ENCODE results near the gene SLC9A5.

SLC9A5 gene

GRCh38 chr16:67248401-67249177, at the start of gene SLC9A5:
Gene SLC9A5 (plus strand): TSS chr16:67248979. CDS start chr16:67249015, 36 bp downstream.
- DNase-seq: no peak

- DNase-seq: no peak
Measured at GRCh38 chr16:67199011-67199807, 49.6 kb upstream of the SLC9A5 start, which contains the start of gene ELMO3. Gene ELMO3 (plus strand): TSS chr16:67199131. CDS start chr16:67199327, 196 bp downstream.

GRCh38 chr16:67199808-67200198, 49.0 kb upstream of the SLC9A5 start:
- no peak for DNase-seq

GRCh38 chr16:67200491-67200890, 48.3 kb upstream of the SLC9A5 start:
- DNase-seq: no peak

GRCh38 chr16:67201411-67202345, 47.1 kb upstream of the SLC9A5 start:
- DNase-seq: no peak

GRCh38 chr16:67202426-67202825, 46.4 kb upstream of the SLC9A5 start:
- no peak for DNase-seq

DNA sequence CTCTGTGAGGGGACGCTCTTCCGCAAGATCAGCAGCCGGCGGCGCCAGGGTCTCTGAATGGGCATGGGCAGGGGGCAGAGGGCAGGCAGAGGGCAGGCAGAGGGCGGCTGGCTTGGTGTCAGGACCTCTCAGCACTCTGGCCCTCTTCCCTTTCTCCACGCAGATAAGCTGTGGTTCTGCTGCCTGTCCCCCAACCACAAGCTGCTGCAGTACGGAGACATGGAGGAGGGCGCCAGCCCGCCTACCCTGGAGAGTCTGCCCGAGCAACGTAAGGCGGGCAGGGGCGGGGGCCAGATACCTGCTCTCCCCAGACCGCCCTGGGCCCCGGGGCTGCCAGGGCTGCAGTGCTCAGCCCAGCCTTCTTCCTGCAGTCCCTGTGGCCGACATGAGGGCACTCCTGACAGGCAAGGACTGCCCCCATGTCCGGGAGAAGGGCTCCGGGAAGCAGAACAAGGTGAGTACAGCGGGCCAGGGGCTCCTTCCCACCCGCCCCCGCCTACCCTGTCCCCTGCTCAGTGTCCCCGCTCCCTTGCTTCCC, 45.8 kb upstream of the SLC9A5 start:
- no peak for DNase-seq

GRCh38 chr16:67204076-67204475, 44.7 kb upstream of the SLC9A5 start:
- DNase-seq: no peak

DNA sequence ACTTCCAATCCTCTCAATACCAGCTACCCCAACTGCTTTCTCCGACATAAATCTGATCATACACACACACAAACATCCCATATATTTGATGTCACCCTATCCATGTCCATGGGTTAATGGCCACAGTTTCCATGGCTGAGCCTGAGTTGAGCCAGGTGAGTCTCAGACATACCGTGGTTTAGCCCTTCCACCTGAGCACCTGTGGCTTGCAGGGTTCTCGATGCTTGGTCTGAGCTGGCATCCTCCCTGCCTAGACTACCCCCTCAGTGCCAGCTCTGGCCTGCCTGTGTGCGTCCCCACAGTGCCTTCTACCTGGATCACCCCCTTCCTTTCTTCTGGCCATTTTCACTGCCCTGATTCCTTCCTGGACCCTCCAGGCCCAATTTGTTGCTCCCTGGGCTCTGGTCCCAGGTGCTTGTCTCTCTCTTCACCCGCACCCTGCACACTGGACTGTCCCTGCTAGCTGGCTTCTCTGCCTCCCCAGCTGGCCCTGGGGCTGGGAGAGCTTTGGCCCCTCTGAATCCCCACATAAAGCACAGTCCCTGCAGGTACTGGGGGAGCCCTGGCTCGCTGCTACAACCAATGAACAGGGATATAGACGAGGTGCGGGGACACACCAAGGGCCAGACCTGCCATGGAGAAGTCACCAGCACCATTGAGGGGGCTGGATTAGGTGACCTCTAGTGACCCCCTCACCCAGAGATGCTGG, 42.5 kb upstream of the SLC9A5 start:
- DNase-seq: no peak

DNA sequence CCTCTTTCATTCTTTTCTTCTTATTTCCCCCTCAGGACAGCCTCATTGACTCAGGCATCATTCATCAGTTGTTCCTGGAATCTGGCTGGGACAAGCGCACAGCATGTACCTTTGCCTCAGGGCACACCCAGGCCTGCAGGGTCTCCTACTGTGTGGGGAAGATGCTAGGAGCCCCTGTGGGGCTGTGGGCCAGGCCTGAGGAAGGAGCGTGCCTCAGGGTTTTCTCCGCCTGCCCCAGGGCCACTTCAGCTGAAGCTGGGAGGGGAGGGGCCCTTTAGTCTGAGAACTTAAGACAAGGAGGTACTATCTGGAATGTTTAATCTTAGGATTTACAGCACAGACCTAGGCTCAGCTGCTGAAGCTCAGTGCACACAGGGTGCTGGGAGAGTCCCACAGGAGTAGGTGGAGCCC, 41.9 kb upstream of the SLC9A5 start:
- no peak for DNase-seq

- DNase-seq: no peak
Measured at GRCh38 chr16:67207249-67208091, 41.3 kb upstream of the SLC9A5 start.

DNA sequence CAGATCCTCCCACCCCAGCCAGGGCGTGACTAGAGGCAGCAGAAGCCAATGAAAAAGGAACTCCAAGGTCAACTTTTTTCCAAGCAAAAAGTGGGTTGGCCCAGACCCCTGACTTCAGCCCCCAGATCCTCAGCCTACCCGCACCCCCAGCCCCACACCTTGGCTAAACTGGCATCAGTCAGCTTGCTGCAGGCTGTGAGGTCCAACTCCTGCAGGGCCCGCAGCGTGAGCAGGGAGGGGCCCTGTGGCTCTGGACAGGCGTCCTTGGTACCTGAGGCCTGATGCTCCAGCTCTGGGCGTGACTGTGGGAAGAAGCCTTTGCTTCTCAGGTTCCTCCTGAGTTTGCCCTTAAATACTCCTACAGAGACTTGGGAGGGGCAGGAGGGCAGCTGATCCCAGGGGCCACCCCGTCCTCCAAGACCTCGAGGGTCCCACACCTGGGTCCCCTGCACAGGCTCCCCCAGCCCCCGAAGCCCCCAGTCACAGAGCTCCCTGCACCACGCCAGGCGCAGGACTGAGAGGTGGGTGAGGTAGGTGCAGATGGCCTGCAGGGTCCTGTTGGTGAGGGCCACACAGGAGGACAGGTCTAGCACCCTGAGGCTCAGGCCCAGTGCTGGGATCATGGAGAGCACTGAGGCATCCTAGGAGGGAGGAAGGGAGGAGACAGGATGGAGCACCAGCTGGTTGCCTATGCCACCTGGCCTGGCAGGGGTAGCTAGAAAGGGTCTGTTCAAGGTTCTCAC, 40.5 kb upstream of the SLC9A5 start:
- DNase-seq: no peak

DNA sequence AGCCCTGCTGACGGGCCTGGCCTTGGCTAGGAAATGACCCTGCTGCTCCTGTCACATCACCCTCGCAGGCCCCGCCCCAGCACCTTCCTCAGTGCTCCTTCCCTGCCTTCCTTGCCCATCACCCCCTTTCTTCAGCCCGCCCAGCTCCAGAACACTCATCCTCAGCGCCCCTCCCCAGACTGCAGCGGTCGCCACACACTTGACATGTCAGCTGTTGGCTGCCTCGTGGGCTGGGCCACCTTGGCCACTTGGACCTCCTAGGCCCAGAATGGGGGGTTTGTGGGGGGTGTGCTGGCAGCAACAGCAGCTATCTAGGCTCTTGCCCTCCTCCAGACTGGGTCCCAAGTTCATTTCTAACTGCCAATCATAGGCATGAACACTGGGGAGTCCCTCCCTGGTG, 39.2 kb upstream of the SLC9A5 start:
- no peak for DNase-seq

GRCh38 chr16:67210069-67210937, 38.5 kb upstream of the SLC9A5 start:
- DNase-seq: no peak

GRCh38 chr16:67211674-67212073, 37.1 kb upstream of the SLC9A5 start:
- no peak for DNase-seq

DNA sequence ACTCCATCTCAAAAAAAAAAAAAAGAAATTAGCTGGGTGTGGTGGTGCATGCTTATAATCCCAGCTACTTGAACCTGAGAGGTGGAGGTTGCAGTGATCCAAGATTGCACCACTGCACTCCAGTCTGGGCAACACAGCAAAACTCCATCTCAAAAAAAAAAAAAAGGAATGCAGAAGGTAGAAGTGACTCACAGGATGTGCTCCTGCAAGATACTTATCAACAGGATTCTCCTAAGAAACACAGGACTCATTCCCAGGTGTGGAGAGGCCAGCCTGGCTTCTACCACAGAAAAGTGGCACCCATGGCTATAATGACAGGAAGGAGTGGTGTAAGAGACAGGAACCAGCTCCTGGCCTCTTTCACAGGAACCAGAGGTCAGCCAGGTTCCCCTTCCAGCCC, 36.0 kb upstream of the SLC9A5 start:
- DNase-seq: no peak

DNA sequence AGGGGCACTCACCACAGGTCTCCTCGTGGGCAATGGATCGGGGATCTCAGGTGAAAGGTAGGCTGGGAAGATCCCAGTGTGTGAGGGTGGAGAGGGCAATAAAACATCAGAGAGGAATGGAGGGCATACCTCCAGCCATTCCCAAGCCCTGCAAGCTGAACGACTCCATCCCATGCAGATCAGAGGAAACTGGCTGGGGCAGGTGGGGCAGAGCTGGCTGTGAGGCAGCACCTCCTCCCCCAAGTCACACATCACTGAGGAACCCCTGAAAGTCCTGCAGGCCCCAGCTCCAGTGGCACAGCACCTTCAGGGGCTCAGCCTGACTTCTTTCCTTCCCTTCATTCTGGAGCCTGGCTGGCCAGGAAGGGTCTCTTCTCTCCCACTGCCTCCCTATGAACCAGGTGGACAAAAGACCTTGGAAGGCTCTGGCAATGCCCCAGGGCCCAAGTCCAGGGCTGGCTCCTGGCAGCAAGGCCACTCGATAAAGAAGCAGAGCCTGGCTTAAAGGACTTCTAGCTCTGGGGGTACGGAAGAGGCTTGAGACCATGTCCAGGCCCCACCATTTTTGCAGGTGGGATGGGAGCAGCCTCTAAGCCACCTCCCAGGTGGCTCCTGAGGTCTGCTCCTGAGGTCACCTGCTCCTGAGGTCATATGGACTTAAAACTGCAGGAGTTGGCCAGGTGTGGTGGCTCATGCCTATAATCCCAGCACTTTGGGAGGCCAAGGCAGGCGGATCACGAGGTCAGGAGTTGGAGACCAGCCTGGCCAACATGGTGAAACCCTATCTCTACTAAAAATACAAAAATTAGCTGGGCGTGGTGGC, 35.4 kb upstream of the SLC9A5 start:
- DNase-seq: no peak

DNA sequence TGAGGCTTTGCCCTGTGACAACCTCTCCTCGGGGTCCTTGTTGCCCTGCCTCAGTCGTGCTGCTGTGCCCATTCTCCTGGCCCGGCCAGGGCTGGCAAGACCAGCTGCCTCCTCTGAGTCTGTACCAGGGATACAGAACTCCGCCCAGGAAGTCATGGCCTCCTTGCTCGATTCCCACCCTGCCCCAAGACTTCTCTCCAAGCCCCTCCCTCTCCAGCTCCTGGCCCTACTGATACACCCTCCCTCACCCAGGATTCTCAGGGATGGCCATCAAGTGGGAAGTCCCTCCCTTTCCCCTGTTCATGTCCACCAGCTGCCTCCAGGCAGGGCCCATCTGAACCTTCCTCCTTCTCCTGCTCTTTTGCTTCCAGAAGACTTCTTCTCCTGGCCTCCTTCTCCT, 33.1 kb upstream of the SLC9A5 start:
- no peak for DNase-seq
